Measurements from ENCODE around the gene SSPN.

DNA sequence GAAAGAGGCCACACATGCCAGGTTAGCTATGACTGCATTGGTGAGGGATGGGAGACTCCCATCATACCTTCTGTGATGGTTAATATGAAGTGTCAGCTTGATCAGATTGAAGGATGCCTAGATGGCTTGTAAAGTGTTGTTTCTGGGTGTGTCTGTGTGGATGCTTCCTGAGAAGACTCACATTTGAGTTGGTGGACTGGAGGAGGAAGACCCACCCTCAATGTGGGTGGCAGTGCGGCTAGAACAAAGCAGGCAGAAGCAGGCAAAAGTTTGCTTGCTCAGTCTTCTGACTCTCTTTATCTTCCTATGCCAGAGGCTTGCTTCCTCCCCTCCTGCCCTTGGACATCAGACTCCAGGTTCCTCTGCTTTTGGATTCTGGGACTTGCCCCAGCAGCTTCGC is 88.2 kb downstream of the SSPN start:
- no peak for TF ChIP-seq POLR2AphosphoS5 (IDR thresholded peaks at IDR 0.05)
- TF ChIP-seq, protein P1, sequence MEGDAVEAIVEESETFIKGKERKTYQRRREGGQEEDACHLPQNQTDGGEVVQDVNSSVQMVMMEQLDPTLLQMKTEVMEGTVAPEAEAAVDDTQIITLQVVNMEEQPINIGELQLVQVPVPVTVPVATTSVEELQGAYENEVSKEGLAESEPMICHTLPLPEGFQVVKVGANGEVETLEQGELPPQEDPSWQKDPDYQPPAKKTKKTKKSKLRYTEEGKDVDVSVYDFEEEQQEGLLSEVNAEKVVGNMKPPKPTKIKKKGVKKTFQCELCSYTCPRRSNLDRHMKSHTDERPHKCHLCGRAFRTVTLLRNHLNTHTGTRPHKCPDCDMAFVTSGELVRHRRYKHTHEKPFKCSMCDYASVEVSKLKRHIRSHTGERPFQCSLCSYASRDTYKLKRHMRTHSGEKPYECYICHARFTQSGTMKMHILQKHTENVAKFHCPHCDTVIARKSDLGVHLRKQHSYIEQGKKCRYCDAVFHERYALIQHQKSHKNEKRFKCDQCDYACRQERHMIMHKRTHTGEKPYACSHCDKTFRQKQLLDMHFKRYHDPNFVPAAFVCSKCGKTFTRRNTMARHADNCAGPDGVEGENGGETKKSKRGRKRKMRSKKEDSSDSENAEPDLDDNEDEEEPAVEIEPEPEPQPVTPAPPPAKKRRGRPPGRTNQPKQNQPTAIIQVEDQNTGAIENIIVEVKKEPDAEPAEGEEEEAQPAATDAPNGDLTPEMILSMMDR (IDR thresholded peaks at IDR 0.05) = no peak
